Epidermal melanocyte (primary cell): Measurements from ENCODE around the gene CYSLTR2.
A peak's percentile ranks its signal among the peaks of the same experiment; 100 is the strongest.
"Not testable (repeated sequence)": the region's sequence is repeated elsewhere in the genome, so short reads cannot be mapped to it uniquely, and the experiment has no call there.

ENCODE experiments used
- DNase-seq: peaks from one replicate; pipeline ENCODE4 v3.0.0; 2011; ENCODE audit warnings: low spot score; ENCODE audit not compliant: insufficient read length

CYSLTR2 gene

DNA sequence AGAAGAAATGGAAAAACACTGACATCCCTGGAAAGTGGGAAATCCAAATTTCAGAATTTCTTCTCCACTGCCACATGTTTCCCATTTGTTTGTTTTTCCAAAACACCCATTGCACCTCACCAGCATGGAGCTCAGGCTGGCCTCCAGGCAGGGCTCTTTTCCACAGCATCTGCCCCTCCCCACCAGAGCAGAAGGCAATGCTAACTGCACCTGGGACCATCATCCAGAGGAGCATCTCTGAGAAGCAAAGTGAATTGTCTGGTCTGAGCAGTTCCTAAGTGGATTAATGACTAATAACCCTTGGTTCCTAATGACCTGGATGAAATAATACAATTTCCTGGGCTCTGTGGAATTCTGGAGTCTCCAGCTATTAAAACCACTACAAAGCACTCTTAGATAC is 8.8 kb upstream of the CYSLTR2 start:
- DNase-seq: no peak

DNA sequence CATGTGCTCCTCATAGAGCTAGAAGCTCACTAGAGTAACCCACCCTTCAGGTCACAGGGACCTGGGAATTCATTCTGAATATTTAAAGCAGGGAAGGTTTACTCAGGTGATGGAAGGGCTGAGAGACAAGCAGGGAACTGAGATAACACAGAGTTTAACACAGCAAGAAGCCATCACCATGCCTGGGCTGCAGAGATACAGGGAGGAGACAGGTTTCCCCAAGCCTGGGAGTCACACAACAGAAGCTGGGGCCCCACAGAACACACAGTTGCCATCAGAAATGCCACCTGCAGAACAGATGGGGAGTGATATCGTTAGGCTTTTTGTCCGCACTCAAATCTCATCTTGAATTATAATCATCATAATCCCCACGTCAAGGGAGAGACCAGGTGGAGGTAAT is 7.9 kb upstream of the CYSLTR2 start:
- DNase-seq: no peak

GRCh38 chr13:48646791-48647190 is 6.9 kb upstream of the CYSLTR2 start:
- no peak for DNase-seq

GRCh38 chr13:48647625-48648024 is 6.1 kb upstream of the CYSLTR2 start:
- DNase-seq: no peak

- DNase-seq: no peak
Measured at GRCh38 chr13:48648446-48648845, 5.3 kb upstream of the CYSLTR2 start.

DNA sequence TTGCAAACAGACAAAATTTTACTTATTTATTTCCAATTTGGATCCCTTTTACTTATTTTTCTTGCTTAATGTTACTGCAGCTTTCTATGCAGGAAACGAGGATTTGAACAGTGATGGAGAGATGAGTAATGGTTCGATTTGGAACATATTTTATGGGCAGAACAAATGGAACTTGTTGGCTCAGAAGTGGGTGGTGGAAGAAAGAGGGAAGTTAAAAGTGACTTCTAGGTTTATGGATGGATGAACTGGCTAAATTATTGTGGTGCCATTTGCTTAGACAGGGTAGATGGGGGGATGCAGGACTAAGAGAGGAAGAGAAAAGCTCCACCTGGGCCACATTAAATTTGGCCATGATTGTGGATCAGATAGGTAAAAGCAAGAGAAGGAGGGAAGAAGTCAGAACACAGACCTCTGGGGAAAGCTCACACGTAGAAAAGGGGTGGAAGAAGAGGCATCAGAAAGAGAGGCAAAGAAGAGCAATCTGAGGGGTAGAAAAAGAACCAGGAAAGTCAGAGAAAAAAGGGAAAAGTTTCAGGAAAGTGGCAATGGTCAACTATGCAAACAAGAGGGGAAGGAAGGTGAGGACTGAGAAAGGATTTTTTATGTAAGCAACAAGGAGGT is 768 bp upstream of the CYSLTR2 start:
- no peak for DNase-seq

DNA sequence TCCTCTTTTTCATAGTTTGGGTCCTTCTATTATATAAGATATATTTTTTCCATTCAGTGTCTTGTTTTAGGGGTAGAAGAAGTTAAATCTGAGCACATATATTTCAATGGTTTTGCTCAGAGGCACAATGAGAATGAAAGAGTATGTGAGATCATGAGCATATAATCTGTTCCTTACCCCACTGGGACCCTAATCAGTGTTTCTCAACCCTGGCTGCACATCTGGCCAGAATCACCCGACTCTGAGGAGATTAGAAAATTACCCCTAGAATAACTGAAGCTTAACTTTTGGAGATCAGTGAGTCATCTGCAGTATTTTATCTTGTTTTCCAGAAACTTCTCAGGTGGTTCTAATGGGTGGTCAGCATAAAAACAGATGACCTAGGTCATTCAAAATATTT is 782 bp downstream of the CYSLTR2 start:
- no peak for DNase-seq

DNA sequence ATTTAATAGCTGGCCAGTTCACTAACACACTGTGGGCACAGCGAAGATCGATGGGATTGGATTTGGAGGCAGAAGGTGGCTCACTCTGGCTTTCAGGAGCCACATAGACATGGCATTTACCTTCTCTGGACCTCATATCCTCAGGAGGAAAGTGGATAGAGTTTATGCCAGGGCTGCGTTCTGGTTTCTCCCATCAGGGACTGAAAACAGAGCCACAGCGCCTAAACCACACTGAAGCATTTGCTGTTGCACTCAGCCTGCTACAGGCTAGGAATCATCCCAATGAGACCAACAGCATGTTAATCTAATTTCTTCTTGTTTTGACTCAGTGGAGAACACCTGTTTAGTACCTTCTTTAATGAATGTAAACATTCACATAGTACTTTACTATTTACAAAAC is 1.6 kb downstream of the CYSLTR2 start:
- no peak for DNase-seq

GRCh38 chr13:48656608-48657007 is 2.9 kb downstream of the CYSLTR2 start:
- no peak for DNase-seq

- no peak for DNase-seq
Measured at GRCh38 chr13:48660361-48661076, 6.8 kb downstream of the CYSLTR2 start.

DNA sequence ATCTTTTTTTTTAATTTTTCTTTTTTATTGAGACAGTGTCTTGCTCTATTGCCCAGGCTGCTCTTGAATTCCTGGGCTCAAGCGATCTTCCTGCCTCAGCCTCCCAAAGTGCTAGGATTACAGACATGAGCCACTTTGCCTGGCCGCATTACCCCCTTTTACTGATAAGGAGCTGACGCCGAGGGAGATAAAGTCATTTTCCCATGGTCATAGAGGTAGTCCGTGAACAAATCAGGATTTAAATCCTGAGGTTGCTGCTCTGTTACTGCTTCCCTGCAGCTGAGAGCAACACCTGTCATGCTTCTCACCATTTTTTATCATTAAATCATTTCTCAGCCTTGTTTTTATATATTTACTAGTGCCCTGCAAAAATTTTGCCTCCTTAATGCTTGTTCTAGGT is 7.4 kb downstream of the CYSLTR2 start:
- DNase-seq: no peak

DNA sequence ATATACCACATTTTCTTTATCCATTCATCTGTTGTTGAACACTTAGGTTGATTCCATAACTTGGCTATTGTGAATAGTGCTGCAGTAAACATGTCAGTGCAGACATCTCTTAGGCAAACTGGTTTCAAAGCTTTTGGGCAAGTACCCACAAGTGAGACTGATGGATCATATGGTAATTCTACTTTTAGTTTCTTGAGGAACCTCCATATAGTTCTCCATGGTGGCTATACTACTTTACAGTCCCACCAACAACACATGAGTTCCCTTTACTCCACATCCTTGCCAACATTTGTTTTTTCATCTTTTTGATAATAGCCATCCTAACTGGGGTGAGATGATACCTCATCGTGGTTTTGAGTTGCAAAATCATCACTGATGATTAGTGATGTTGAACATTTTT is 8.5 kb downstream of the CYSLTR2 start:
- DNase-seq: no peak

DNA sequence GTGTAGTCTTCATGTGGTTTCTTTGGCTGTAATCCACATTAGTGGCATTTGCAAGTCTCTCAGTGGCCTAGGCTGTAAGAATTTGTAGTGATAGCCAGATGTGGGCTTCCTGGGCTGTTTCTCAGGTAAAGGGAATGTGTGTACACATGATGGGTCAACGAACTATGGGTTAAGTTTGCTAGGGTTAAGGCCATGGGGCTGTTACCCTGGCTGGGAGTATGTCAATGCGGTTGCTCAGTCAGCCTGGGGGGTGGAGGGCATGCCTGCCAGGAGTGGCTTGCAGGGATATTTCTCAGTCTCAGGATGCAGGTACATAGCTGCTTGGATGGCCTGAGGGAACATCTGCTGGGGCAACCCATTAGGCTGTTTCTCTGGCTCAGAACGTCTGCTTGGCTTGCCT is 13.4 kb downstream of the CYSLTR2 start:
- no peak for DNase-seq

GRCh38 chr13:48671421-48671820 is 17.7 kb downstream of the CYSLTR2 start:
- DNase-seq: not testable (repeated sequence)

DNA sequence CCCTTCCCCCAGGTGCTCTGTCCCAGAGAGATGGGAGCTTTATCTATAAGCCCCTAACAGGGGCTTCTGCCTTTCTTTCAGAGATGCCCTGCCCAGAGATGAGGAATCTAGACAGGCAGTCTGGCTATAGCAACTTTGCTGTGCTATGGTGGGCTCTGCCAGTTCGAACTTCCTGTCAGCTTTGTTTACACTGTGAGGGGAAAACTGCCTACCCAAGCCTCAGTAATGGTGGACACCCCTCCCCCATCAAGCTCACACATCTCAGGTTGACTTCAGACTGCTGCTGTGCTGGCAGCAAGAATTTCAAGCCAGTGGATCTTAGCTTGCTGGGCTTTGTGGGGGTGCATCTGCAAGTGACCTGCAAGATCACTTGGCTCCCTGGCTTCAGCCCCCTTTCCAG is 21.5 kb downstream of the CYSLTR2 start:
- DNase-seq: no peak

DNA sequence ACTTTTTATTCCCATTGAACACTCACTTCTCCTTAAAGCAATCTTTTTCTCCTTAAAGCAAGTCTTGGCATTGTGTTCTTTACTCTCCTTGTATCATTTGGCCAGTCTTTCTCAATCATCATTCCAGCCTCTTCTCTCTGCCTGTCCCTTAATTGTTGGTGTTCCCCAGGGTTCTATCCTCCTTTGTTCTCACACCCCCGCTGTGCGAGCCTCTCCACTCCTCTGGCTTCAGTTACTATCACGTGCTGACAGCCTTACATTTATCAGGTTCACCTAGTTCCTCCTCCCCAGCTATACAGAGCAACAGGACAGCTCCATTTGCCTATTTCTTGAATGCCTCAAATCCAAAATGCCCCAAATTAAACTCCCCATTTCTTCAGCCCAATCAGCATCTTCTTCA is 24.6 kb downstream of the CYSLTR2 start:
- no peak for DNase-seq

DNA sequence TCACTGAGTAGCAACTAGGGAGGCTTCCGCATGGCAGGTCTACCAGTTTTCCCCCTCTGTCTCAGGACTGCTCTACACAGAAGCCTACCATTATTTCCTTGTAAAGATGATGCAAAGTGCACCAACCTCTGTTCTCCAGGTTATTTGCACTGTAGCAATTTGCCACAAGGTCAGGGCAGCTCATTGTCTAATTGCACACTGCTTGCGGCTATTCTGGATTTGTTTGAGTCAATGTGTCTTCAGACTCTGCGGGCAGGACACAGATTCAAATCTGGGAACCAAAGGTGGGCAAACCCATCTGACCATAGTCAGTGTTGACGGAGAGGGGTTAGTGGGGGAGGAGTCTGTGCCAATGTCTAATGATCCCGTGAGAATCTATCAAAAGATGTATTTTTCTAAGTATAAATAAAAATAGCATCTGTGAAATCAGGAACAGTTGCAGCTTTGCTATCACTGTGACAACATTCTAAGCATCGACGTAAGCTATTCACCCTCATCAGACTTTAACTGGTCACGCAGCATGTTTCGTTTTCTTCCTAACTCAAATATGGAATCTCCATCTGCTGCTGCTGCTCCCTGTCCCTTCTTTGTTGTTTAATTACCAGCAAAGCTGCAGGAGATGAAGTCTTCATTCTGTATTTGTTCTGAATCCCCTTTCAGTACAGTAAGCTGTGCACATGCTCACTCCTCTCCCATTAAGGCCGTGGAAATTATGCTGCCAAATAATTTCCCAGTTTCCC is 26.4 kb downstream of the CYSLTR2 start:
- peak; percentile 41 for DNase-seq

DNA sequence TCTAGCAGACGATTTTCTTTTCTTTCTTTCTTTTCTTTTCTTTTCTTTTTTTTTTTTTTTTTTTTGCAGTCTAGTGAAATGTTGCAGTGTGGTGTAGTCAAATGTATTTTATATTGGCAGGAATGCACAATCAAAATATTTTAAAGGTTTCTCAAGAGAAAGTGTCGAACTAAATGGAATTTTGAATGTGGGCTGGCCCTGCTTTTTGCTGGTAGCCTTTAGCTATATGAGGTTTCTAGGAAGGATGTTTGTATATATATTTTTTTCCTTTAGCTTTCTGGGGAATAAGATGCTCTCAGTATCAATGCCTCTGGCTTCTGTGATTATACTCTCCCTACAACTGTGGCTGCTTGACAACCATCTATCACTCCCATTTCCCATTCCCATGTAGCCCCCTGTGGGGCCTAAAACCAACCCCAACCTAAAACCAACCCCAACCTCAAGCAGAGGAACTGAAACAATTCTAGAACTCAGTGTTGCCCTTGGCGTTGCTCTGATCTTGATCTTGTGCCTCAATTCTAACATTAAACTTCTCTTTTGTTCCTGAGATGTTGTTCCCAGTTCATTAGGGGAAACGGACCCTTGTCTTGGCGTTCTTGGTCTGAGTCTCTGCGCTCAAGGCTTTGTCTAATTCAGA is 27.1 kb downstream of the CYSLTR2 start:
- DNase-seq: no peak

DNA sequence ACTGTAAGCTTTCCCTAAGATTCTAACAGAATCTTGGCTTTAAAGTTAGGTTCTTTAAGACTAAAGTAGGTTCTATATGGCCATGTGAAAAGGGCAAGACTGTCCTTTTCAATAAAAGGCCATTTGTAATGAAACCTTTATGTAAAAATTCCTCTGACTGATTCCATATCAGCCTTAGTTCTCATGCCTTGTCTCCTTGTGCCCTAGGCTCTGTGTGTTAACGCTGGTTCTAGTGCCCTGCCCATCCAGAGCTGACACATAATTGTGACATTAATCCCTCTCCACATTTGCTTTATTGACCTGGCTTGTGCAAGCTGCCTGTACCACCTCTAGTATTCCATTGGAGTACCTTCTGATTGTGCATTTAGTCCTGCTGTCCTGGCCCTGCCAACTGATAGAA is 28.2 kb downstream of the CYSLTR2 start:
- no peak for DNase-seq

DNA sequence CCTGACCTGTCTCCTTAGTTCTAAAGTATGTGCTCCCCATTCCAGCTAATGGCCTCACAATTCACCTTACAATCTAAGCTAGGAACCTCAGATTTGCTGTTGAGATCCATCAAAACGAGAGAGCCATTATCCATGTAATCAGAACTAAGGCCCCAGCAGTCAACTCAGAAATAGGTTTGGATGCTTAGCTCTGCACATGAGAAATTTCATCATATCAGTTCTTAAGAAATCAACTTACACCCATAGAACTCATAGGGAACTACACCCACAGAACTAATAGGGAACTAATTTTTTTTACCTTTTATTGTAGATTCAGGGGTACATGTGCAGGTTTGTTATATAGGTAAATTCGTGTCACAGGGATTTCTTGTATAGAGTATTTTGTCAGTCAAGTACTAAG is 28.7 kb downstream of the CYSLTR2 start:
- DNase-seq: no peak

GRCh38 chr13:48686636-48687210 is 33.0 kb downstream of the CYSLTR2 start:
- DNase-seq: no peak

DNA sequence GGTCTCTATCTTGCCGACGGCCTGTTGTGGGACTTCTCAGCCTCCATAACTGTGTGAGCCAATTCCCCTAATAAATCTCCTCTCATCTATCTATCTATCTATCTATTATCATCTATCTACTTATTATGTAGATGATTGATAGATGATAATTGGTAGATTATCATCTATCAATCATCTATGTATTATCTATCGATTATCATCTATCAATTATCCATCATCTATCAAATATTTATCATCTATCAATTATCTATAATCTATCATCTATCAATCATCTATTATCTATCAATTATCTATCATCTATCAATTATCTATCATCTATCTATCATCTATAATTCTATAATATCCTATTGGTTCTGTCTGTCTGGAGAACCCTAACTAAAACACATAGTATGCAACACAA is 33.5 kb downstream of the CYSLTR2 start:
- no peak for DNase-seq
